B cell (primary cell): ENCODE measurements around the gene ERGIC1. TPM values are rescaled to one million over a fixed set of nuclear protein-coding genes. Genes with fewer than 3 reads are reported as not detected.

Experiments used
- ATAC-seq: fragments of 200-7000 bp; cut with Tn5 transposase; one replicate; pipeline ENCODE4 v1.10.0; 2021; ENCODE audit warnings: low read depth, mild to moderate bottlenecking, moderate number of reproducible peaks, moderate library complexity
- CTCF ChIA-PET: fragments of 350-600 bp; sonication (Branson Sonifier 250); formaldehyde crosslinking; loops from one replicate; lab custom pipeline; 2021; ENCODE audit warnings: antibody characterized with exemption, inconsistent platforms; lab: Charles Lee
- POLR2A ChIA-PET: fragments of 350-600 bp; sonication (Branson Sonifier 250); formaldehyde crosslinking; loops from one replicate; lab custom pipeline; 2021; ENCODE audit warnings: antibody characterized with exemption; lab: Charles Lee
- DNase-seq: peaks from one replicate; pipeline ENCODE4 v3.0.0; 2013
- H2AFZ ChIP-seq: 2 replicates; pipeline ENCODE4 v1.6.1; 2012; ENCODE audit warnings: mild to moderate bottlenecking, low read depth, low read length; ENCODE audit not compliant: insufficient read depth, poor library complexity, severe bottlenecking
- H3K27ac ChIP-seq, 2 donors: 1 replicate in 1 of 2; 2 replicates in 1 of 2; pipeline ENCODE4 v1.5.1; 2012 to 2013; ENCODE audit warnings: low read length in 2 of 2, mild to moderate bottlenecking in 2 of 2, moderate library complexity in 1 of 2
- H3K27me3 ChIP-seq, 4 experiments: fragments of 200-600 bp in 1 of 4; sonication (generic) in 1 of 4; replicated peaks in 1 of 4; 1 replicate in 2 of 4; 2 replicates in 2 of 4; pipeline versions ENCODE4 v1.6.1 to v1.7.0; 2013 to 2016; ENCODE audit warnings: low read length in 3 of 4, mild to moderate bottlenecking in 2 of 4, mixed read lengths in 1 of 4, moderate library complexity in 1 of 4; ENCODE audit not compliant: insufficient read depth in 4 of 4, control insufficient read depth in 3 of 4; ENCODE audit errors: control extremely low read depth in 1 of 4
- H3K36me3 ChIP-seq, 2 experiments: replicated peaks in 1 of 2; 1 replicate in 1 of 2; 2 replicates in 1 of 2; pipeline versions ENCODE4 v1.6.1 to v1.7.1; 2013; ENCODE audit warnings: low read length in 1 of 2; ENCODE audit not compliant: insufficient read depth in 2 of 2, control insufficient read depth in 1 of 2; ENCODE audit errors: control extremely low read depth in 1 of 2, extremely low read depth in 1 of 2
- H3K4me1 ChIP-seq, 2 donors: fragments of 200-600 bp in 1 of 2; sonication (generic) in 1 of 2; 1 replicate in 1 of 2; 2 replicates in 1 of 2; pipeline versions ENCODE4 v1.5.1 to v1.6.1; 2013 to 2017; ENCODE audit warnings: low read length in 2 of 2; ENCODE audit not compliant: control insufficient read depth in 2 of 2, insufficient read depth in 2 of 2
- H3K4me2 ChIP-seq: replicated peaks from 2 replicates; pipeline ENCODE3; 2012; ENCODE audit warnings: mild to moderate bottlenecking, low read depth, low read length; ENCODE audit not compliant: poor library complexity, severe bottlenecking
- H3K4me3 ChIP-seq, 5 experiments: fragments of 200-600 bp in 1 of 5; sonication (generic) in 1 of 5; 1 replicate in 3 of 5; 2 replicates in 2 of 5; pipeline versions ENCODE4 v1.5.1 to v1.7.0; 2011 to 2016; ENCODE audit warnings: low read length in 4 of 5, mild to moderate bottlenecking in 4 of 5, low read depth in 2 of 5, control low read depth in 1 of 5, moderate library complexity in 1 of 5; ENCODE audit not compliant: insufficient read depth in 1 of 5; ENCODE audit errors: control extremely low read depth in 1 of 5, extremely low read depth in 1 of 5
- H3K79me2 ChIP-seq: fragments of 200-600 bp; sonication (generic); one replicate; pipeline ENCODE4 v1.6.0; 2016; ENCODE audit warnings: low read length; ENCODE audit not compliant: control insufficient read depth, insufficient read depth
- H3K9ac ChIP-seq: fragments of 200-600 bp; sonication (generic); 2 replicates; pipeline ENCODE4 v1.6.1; 2017; ENCODE audit warnings: mild to moderate bottlenecking, low read length, moderate library complexity
- H3K9me3 ChIP-seq, 3 donors: one replicate each; pipeline versions ENCODE4 v1.6.1 to v1.7.1; 2013; ENCODE audit warnings: low read length in 2 of 3; ENCODE audit not compliant: control insufficient read depth in 2 of 3, insufficient read depth in 1 of 3; ENCODE audit errors: control extremely low read depth in 1 of 3
- H4K20me1 ChIP-seq: 2 replicates; pipeline ENCODE4 v1.6.0; 2012; ENCODE audit warnings: mild to moderate bottlenecking, low read length; ENCODE audit not compliant: insufficient read depth, control insufficient read depth, poor library complexity, severe bottlenecking
- H3K27ac Mint-ChIP-seq: one replicate; pipeline ENCODE4 v1.8.0; 2021; ENCODE audit warnings: mixed read lengths
- H3K27me3 Mint-ChIP-seq: one replicate; pipeline ENCODE4 v1.8.0; 2021; ENCODE audit warnings: mixed read lengths
- H3K4me1 Mint-ChIP-seq: one replicate; pipeline ENCODE4 v1.8.0; 2021; ENCODE audit warnings: mixed read lengths
- H3K4me3 Mint-ChIP-seq: one replicate; pipeline ENCODE4 v1.8.0; 2021; ENCODE audit warnings: mixed read lengths
- H3K9me3 Mint-ChIP-seq: one replicate; pipeline ENCODE4 v1.8.0; 2022; ENCODE audit warnings: mixed read lengths; ENCODE audit not compliant: insufficient read depth
- EZH2 ChIP-seq: IDR thresholded peaks from 2 replicates; pipeline ENCODE4 v1.6.1; 2012; ENCODE audit warnings: borderline replicate concordance, low read depth, mild to moderate bottlenecking, moderate library complexity, low read length; ENCODE audit not compliant: insufficient read depth, poor library complexity, severe bottlenecking
- WGBS: methylation state at CpG from one replicate; pipeline ENCODE4 v1.1.5; 2013; ENCODE audit warnings: missing lambda C conversion rate; ENCODE audit not compliant: insufficient coverage; 5-methylcytosine and 5-hydroxymethylcytosine counted together
- intact Hi-C: fragments of 100-400 bp; cut with micrococcal nuclease; formaldehyde crosslinking; loops from one replicate; pipeline ENCODE4 v1.10.0; 2022
- polyA plus RNA-seq: library from polyadenylated mRNA; depleted of rRNA; stranded (reverse); fragments of >200 nt; gene quantifications from 2 replicates; pipeline ENCODE4 v1.2.3, GENCODE V29; 2012
- total RNA-seq, 2 donors: library from RNA; stranded (reverse); fragments of 120-200 nt in 1 of 2; gene quantifications; 1 replicate in 1 of 2; 2 replicates in 1 of 2; pipeline versions ENCODE4 v1.2.3 to v1.2.4, GENCODE V29; 2013 to 2022
- TF ChIP-seq, protein P1 (sequence below): fragments of 200-600 bp; IDR thresholded peaks from one replicate; pipeline ENCODE4 v1.8.0; 2022; ENCODE audit warnings: antibody characterized with exemption, mild to moderate bottlenecking

The ERGIC1 gene
- total and polyA plus RNA-seq, 2 donors (not counting 1 experiment from before 2014, with no cell fraction given) = 86.3 to 140 TPM

DNA sequence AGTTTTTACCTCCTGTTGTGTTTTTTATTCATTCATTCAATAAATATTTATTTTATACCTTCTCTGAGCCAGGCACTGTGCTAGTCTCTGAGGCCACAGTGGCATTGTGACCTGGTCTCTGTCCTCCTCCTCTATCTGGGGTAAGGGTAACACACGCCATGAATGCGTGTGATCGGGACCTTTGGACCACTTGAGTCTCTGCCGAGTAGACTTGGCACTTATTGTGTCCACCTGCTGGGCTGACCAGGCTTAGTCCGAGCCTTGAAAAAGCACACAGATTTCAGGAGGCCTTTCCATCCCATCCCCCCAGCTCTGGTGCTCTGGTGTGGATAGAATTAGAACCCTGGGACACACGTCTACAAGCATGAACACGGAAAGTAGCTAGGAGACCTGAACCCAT lies 58.7 kb downstream of the ERGIC1 start:
- Histone ChIP-seq H3K9me3 (no peaks in the 10 kb centered on the region), H3K4me2 (no peak overlapping the region), H3K4me1 (no peaks in the 10 kb centered on the region), H3K4me3 (no peak overlapping the region), H2AFZ (no peak overlapping the region), H3K9ac (no peak overlapping the region), H3K27ac (no peak overlapping the region), H3K79me2 (peaks cover 18% of the 10 kb centered on the region), H3K36me3 (peaks cover 6 to 60% of the 10 kb centered on the region in 2 experiments), H4K20me1 (peaks cover 19% of the 10 kb centered on the region), H3K27me3 (no peaks in the 10 kb centered on the region)
- H3K27ac Mint-ChIP-seq = no peak overlapping the region
- intact Hi-C loops = no loop called here
- no peaks in the 10 kb centered on the region for H3K4me1 Mint-ChIP-seq
- H3K27me3 Mint-ChIP-seq = no peaks in the 10 kb centered on the region
- TF ChIP-seq, protein P1, sequence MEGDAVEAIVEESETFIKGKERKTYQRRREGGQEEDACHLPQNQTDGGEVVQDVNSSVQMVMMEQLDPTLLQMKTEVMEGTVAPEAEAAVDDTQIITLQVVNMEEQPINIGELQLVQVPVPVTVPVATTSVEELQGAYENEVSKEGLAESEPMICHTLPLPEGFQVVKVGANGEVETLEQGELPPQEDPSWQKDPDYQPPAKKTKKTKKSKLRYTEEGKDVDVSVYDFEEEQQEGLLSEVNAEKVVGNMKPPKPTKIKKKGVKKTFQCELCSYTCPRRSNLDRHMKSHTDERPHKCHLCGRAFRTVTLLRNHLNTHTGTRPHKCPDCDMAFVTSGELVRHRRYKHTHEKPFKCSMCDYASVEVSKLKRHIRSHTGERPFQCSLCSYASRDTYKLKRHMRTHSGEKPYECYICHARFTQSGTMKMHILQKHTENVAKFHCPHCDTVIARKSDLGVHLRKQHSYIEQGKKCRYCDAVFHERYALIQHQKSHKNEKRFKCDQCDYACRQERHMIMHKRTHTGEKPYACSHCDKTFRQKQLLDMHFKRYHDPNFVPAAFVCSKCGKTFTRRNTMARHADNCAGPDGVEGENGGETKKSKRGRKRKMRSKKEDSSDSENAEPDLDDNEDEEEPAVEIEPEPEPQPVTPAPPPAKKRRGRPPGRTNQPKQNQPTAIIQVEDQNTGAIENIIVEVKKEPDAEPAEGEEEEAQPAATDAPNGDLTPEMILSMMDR = no peak
- CTCF ChIA-PET = no interaction called here
- no peak for ATAC-seq
- H3K4me3 Mint-ChIP-seq = no peak overlapping the region
- no peaks in the 10 kb centered on the region for H3K9me3 Mint-ChIP-seq
- WGBS = 94% methylated on average over 4 of the region's 7 CpGs
- DNase-seq = no peak
- POLR2A ChIA-PET = no interaction called here

DNA sequence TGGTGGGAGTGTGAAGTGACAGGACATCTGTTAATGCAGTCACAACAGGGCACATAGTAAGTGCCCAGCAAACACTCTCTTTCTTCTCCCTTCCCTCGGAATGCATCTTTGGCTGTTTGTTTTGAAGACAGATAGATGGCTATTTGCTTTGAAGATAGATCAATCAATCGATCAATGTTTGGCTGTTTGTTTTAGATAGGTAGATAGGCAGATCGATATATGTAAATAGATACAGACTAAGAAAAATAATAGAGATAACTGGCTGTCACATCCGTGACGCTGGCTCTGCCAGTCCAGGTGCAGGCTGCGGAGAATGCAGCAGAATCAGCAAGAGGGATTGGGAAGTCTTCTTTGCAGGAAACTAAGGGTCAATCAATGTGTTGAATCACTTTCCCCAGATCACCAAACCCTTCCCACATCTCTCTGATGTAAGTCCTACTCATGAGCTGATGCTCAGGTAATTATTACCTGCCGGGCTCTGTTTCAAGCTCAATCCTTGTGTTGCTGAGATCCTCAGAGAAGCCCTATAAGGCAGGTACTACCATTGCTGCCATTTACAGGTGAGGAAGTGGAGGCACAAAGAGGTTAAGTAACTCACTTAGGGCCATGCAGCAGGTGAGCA lies 60.8 kb downstream of the ERGIC1 start:
- ATAC-seq (no peak), DNase-seq (no peak)
- Mint-ChIP-seq H3K27ac (no peak overlapping the region), H3K9me3 (no peaks in the 10 kb centered on the region), H3K4me1 (no peaks in the 10 kb centered on the region), H3K4me3 (no peak overlapping the region), H3K27me3 (no peaks in the 10 kb centered on the region)
- intact Hi-C loops = no loop called here
- H3K4me3 ChIP-seq = no peak overlapping the region
- no peak overlapping the region for H2AFZ ChIP-seq
- H3K4me2 ChIP-seq = no peak overlapping the region
- no peaks in the 10 kb centered on the region for H3K4me1 ChIP-seq
- peaks cover 6 to 59% of the 10 kb centered on the region in 2 experiments for H3K36me3 ChIP-seq
- H3K27me3 ChIP-seq = no peaks in the 10 kb centered on the region
- WGBS = 100% methylated on average over 3 of the region's 7 CpGs
- peaks cover 4% of the 10 kb centered on the region for H4K20me1 ChIP-seq
- H3K9me3 ChIP-seq = no peaks in the 10 kb centered on the region
- TF ChIP-seq, protein P1 = no peak
- no peak for TF ChIP-seq EZH2
- H3K9ac ChIP-seq = no peak overlapping the region
- CTCF ChIA-PET = interaction anchor here (0.7 kb wide), 1 partner anchor 89 kb away, joined by 3 read pairs; no protein-coding TSS in a partner anchor
- peaks cover 18% of the 10 kb centered on the region for H3K79me2 ChIP-seq
- H3K27ac ChIP-seq = no peak overlapping the region
- POLR2A ChIA-PET = no interaction called here
